B cell (primary cell): Measurements from ENCODE around the gene CXCL5.

Experiments
- EZH2 ChIP-seq: IDR thresholded peaks from 2 replicates; pipeline ENCODE4 v1.6.1; 2012; ENCODE audit warnings: borderline replicate concordance, low read depth, mild to moderate bottlenecking, moderate library complexity, low read length; ENCODE audit not compliant: insufficient read depth, poor library complexity, severe bottlenecking
- TF ChIP-seq, protein P1 (sequence below): fragments of 200-600 bp; IDR thresholded peaks from one replicate; pipeline ENCODE4 v1.8.0; 2022; ENCODE audit warnings: antibody characterized with exemption, mild to moderate bottlenecking

DNA sequence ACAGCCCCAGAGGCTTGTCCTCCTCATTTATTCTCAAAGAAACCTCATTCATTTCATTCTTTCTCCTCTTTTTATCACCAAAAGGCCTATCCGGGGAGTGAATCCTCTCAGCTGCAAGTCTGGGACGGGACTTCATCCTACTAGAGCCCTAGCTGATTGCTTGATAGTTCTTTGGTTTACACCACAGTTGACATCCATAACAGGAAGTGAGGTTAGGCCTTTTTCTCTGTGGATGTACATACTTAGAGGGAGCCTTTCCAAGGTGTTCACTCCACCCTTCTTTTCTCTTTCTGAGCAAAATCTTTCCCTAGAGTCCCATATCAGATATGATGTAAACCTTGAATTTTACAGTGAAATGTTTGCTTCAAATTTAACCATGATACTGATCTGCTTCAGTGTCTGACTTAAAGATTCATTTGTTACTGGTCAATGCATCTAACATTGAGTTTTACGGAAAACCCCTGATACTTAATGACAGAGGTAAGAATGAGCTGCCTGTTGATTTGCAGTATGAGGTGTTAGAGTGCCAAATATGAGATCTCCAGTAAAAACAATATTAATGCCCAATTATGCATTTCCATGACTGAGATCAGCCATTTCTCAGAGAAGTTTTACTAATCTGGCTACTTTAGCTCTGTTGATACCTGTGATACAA lies 16.8 kb upstream of the CXCL5 start:
- TF ChIP-seq, protein P1, sequence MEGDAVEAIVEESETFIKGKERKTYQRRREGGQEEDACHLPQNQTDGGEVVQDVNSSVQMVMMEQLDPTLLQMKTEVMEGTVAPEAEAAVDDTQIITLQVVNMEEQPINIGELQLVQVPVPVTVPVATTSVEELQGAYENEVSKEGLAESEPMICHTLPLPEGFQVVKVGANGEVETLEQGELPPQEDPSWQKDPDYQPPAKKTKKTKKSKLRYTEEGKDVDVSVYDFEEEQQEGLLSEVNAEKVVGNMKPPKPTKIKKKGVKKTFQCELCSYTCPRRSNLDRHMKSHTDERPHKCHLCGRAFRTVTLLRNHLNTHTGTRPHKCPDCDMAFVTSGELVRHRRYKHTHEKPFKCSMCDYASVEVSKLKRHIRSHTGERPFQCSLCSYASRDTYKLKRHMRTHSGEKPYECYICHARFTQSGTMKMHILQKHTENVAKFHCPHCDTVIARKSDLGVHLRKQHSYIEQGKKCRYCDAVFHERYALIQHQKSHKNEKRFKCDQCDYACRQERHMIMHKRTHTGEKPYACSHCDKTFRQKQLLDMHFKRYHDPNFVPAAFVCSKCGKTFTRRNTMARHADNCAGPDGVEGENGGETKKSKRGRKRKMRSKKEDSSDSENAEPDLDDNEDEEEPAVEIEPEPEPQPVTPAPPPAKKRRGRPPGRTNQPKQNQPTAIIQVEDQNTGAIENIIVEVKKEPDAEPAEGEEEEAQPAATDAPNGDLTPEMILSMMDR = no peak
- TF ChIP-seq EZH2 = no peak
